ENCODE results near the gene GNAI3. TPM values are rescaled to one million over a fixed set of nuclear protein-coding genes. Genes with fewer than 3 reads are reported as not detected.

The GNAI3 gene
- total RNA-seq, 1 experiment from 2014 or later = 6.4 TPM

DNA sequence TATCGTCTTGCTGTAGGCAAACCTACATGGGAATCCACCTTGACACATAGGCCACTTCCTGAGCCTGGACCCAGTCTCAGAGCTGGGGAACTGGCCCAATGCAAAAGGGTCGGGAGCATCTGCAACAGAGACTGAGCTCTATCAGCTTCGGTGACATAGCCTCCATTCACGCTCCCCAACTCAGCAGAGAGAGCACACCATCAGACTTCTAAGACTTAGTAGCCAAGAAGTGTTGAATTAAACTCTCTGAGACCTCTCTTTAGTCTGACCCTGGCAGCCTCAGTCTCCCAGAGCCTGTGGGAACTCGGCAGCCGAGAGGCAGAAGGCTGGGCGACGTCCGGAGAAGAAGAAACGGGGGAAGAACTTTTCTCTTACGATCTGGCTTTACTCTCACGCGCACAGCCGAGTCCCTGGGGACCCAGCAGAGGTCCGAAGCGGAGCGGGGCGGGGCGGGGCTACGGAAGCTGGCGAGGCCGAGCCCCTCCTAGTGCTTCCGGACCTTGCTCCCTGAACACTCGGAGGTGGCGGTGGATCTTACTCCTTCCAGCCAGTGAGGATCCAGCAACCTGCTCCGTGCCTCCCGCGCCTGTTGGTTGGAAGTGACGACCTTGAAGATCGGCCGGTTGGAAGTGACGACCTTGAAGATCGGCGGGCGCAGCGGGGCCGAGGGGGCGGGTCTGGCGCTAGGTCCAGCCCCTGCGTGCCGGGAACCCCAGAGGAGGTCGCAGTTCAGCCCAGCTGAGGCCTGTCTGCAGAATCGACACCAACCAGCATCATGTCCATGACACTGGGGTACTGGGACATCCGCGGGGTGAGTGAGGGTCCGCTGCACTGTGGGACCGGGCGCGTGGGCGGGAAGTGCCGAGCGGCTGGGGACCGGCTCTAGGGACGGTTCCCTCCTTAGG is 107.5 kb downstream of the GNAI3 start, which contains the start of gene GSTM4:
Gene GSTM4 (plus strand): TSS at position 485 of the 905 bp plus-strand sequence. CDS start 291 bp downstream, at position 776.
- ChIA-PET CTCF (interaction anchor here (0.7 to 1.3 kb wide), 4 partner anchors 16 to 527 kb away, joined by 3 to 6 read pairs (median 4); no protein-coding TSS in a partner anchor), POLR2A (interaction anchor here (0.5 to 0.6 kb wide), 3 partner anchors 35 to 145 kb away, joined by 3 to 10 read pairs (median 3); partner anchors contain the start of gene GNAI3)
- intact Hi-C loops (cut with micrococcal nuclease; ENCODE audit: unreplicated experiment) = loop anchor here (5.0 kb wide), 1 partner anchor 116 kb away; no protein-coding TSS in a partner anchor
- peak within 1 kb of the TSS; percentile 76 for H3K27ac Mint-ChIP-seq (ENCODE audit: unreplicated experiment)
- no peaks in the 10 kb centered on the region for H3K36me3 Mint-ChIP-seq (ENCODE audit: insufficient read depth, unreplicated experiment)
- no peaks in the 10 kb centered on the region for H3K9me3 Mint-ChIP-seq (ENCODE audit: unreplicated experiment)
- H3K4me3 Mint-ChIP-seq (ENCODE audit: unreplicated experiment) = peak within 1 kb of the TSS; percentile 80
- DNase-seq = peak; percentile 77 to 84
- TSS peak; percentile 64 for BruUV-seq (replicated peaks)
- Histone ChIP-seq H3K4me1 (no peaks in the 10 kb centered on the region), H3K36me3 (ENCODE audit: control insufficient read depth, insufficient read depth, low read length) (no peaks in the 10 kb centered on the region), H3K9me3 (no peaks in the 10 kb centered on the region), H3K4me3 (ENCODE audit: low read depth, low read length) (peak within 1 kb of the TSS; percentile 48), H3K27me3 (replicated peaks; ENCODE audit: control insufficient read depth, insufficient read depth, low read length) (no peaks in the 10 kb centered on the region)
- no peaks in the 10 kb centered on the region for H3K27me3 Mint-ChIP-seq (ENCODE audit: insufficient read depth, unreplicated experiment)
- H3K4me1 Mint-ChIP-seq (ENCODE audit: low read depth, unreplicated experiment) = peaks cover 18% of the 10 kb centered on the region
- TF ChIP-seq, protein P1, sequence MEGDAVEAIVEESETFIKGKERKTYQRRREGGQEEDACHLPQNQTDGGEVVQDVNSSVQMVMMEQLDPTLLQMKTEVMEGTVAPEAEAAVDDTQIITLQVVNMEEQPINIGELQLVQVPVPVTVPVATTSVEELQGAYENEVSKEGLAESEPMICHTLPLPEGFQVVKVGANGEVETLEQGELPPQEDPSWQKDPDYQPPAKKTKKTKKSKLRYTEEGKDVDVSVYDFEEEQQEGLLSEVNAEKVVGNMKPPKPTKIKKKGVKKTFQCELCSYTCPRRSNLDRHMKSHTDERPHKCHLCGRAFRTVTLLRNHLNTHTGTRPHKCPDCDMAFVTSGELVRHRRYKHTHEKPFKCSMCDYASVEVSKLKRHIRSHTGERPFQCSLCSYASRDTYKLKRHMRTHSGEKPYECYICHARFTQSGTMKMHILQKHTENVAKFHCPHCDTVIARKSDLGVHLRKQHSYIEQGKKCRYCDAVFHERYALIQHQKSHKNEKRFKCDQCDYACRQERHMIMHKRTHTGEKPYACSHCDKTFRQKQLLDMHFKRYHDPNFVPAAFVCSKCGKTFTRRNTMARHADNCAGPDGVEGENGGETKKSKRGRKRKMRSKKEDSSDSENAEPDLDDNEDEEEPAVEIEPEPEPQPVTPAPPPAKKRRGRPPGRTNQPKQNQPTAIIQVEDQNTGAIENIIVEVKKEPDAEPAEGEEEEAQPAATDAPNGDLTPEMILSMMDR (IDR thresholded peaks at IDR 0.05; ENCODE audit: insufficient read depth in 1 of 2, low read depth in 1 of 2, low read length in 1 of 2, severe bottlenecking in 1 of 2, unreplicated experiment in 1 of 2) = no peak

DNA sequence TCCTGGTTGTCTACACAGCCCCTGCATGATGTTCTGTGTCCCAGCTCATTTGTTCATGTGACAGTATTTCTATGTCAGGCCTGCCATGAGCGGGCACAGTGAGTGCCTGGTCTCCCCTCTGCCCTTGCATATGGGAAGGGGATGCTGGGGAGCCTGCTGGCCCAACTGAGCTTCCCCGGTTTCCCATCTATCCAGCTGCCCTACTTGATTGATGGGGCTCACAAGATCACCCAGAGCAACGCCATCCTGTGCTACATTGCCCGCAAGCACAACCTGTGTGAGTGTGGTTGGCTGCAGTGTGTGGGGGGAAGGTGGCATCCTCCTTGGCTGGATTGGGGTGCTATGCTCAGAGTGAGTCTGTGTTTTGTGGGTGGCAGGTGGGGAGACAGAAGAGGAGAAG is 109.0 kb downstream of the GNAI3 start:
- no peak overlapping the region for H3K27ac Mint-ChIP-seq (ENCODE audit: unreplicated experiment)
- intact Hi-C loops (cut with micrococcal nuclease; ENCODE audit: unreplicated experiment) = loop anchor here (5.0 kb wide), 1 partner anchor 115 kb away; no protein-coding TSS in a partner anchor

DNA sequence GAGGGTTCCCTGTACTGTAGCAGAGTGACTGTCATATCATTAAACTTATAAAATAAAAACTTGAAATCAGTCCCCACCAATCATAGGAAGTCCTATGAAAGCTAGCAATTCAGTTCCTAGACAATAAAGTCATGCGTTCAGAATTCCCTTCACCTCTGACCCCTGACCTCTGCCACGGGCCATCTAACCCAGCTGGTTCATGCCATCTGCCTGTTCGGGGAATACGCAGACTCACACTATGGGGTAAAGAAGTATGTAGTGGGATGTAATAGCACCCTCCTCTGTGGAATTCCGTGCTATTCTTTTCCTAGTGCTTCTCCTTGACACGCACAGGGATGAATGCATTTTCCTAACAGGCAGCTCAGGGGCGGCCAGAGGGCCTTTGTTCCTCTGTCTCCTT is 109.6 kb downstream of the GNAI3 start:
- peaks cover 16% of the 10 kb centered on the region for H3K4me1 Mint-ChIP-seq (ENCODE audit: low read depth, unreplicated experiment)
- Histone ChIP-seq H3K4me1 (no peaks in the 10 kb centered on the region), H3K9me3 (no peaks in the 10 kb centered on the region), H3K4me3 (ENCODE audit: low read depth, low read length) (no peak overlapping the region), H3K36me3 (ENCODE audit: control insufficient read depth, insufficient read depth, low read length) (no peaks in the 10 kb centered on the region), H3K27me3 (replicated peaks; ENCODE audit: control insufficient read depth, insufficient read depth, low read length) (no peaks in the 10 kb centered on the region)
- no peaks in the 10 kb centered on the region for H3K9me3 Mint-ChIP-seq (ENCODE audit: unreplicated experiment)
- POLR2A ChIA-PET = no interaction called here
- H3K36me3 Mint-ChIP-seq (ENCODE audit: insufficient read depth, unreplicated experiment) = no peaks in the 10 kb centered on the region
- no peak overlapping the region for H3K4me3 Mint-ChIP-seq (ENCODE audit: unreplicated experiment)
- DNase-seq = no peak
- CTCF ChIA-PET = interaction anchor here (1.0 kb wide), 1 partner anchor 119 kb away, joined by 3 read pairs; no protein-coding TSS in a partner anchor
- BruUV-seq (replicated peaks) = no TSS peak
- H3K27me3 Mint-ChIP-seq (ENCODE audit: insufficient read depth, unreplicated experiment) = no peaks in the 10 kb centered on the region
- H3K27ac Mint-ChIP-seq (ENCODE audit: unreplicated experiment) = no peak overlapping the region
- TF ChIP-seq, protein P1 (IDR thresholded peaks at IDR 0.05; ENCODE audit: insufficient read depth in 1 of 2, low read depth in 1 of 2, low read length in 1 of 2, severe bottlenecking in 1 of 2, unreplicated experiment in 1 of 2) = no peak
- intact Hi-C loops (cut with micrococcal nuclease; ENCODE audit: unreplicated experiment) = loop anchor here (5.0 kb wide), 1 partner anchor 114 kb away; no protein-coding TSS in a partner anchor

More for the DNA sequence above, 109.0 kb downstream of the GNAI3 start:
- no peaks in the 10 kb centered on the region for H3K27me3 Mint-ChIP-seq (ENCODE audit: insufficient read depth, unreplicated experiment)
- DNase-seq = no peak
- no TSS peak for BruUV-seq (replicated peaks)
- no peak overlapping the region for H3K4me3 ChIP-seq (ENCODE audit: low read depth, low read length)
- peaks cover 18% of the 10 kb centered on the region for H3K4me1 Mint-ChIP-seq (ENCODE audit: low read depth, unreplicated experiment)
- no peaks in the 10 kb centered on the region for H3K9me3 ChIP-seq
- POLR2A ChIA-PET = no interaction called here
- H3K4me3 Mint-ChIP-seq (ENCODE audit: unreplicated experiment) = no peak overlapping the region
- H3K27me3 ChIP-seq (replicated peaks; ENCODE audit: control insufficient read depth, insufficient read depth, low read length) = no peaks in the 10 kb centered on the region
- H3K36me3 Mint-ChIP-seq (ENCODE audit: insufficient read depth, unreplicated experiment) = no peaks in the 10 kb centered on the region
- CTCF ChIA-PET = no interaction called here
- TF ChIP-seq, protein P1 (IDR thresholded peaks at IDR 0.05; ENCODE audit: insufficient read depth in 1 of 2, low read depth in 1 of 2, low read length in 1 of 2, severe bottlenecking in 1 of 2, unreplicated experiment in 1 of 2) = no peak
- no peaks in the 10 kb centered on the region for H3K36me3 ChIP-seq (ENCODE audit: control insufficient read depth, insufficient read depth, low read length)
- no peaks in the 10 kb centered on the region for H3K9me3 Mint-ChIP-seq (ENCODE audit: unreplicated experiment)
- H3K4me1 ChIP-seq = no peaks in the 10 kb centered on the region

Data from Caco-2 (cell line).